ENCODE results near the gene WDR18. TPM values are rescaled to one million over a fixed set of nuclear protein-coding genes. Genes with fewer than 3 reads are reported as not detected.

WDR18 gene
- total and polyA plus RNA-seq, 2 donors from 2014 or later = 40.3 to 77.2 TPM

GRCh38 chr19:1042689-1043511 lies 58.8 kb downstream of the WDR18 start:
- no peaks in the 10 kb centered on the region for H3K27me3 ChIP-seq (ENCODE audit: control insufficient read depth, insufficient read depth, low read length)
- intact Hi-C loops (cut with DNase I) = no loop called here

More at GRCh38 chr19:1042689-1043511, 58.8 kb downstream of the WDR18 start:
- Histone ChIP-seq H3K36me3 (ENCODE audit: control insufficient read depth in 2 of 3, insufficient read depth in 3 of 3, low read length in 3 of 3) (no peaks in the 10 kb centered on the region), H3K27ac (ENCODE audit: low read depth in 2 of 2, low read length in 2 of 2) (no peak overlapping the region), H3K4me3 (ENCODE audit: low read length in 3 of 3) (no peak overlapping the region), H3K9me3 (ENCODE audit: control insufficient read depth in 2 of 3, insufficient read depth in 1 of 3, low read length in 3 of 3) (no peaks in the 10 kb centered on the region), H3K4me1 (ENCODE audit: control insufficient read depth in 2 of 3, insufficient read depth in 2 of 3, low read depth in 1 of 3, low read length in 3 of 3) (peaks cover 0 to 19% (median 9%) of the 10 kb centered on the region in 3 donors), H3K9ac (ENCODE audit: low read length in 3 of 3) (no peak overlapping the region)
- FAIRE-seq = no peak
- no peak for TF ChIP-seq CTCF (IDR thresholded peaks at IDR 0.05; ENCODE audit: borderline replicate concordance, extremely low read depth, insufficient read depth)
- DNase-seq = peak in 1 of 5 donors; percentile 53

Other genes starting within 250 kb of the WDR18 start
- gene MISP, start 233.2 kb upstream of the WDR18 start, total RNA-seq = 17.8 TPM
- 19.6 TPM for gene MISP, start 233.2 kb upstream of the WDR18 start, polyA plus RNA-seq (ENCODE audit: insufficient read depth, low read depth, low replicate concordance)
- 339 TPM for gene PTBP1, start 186.9 kb upstream of the WDR18 start, total RNA-seq
- gene PTBP1, start 186.9 kb upstream of the WDR18 start, polyA plus RNA-seq (ENCODE audit: insufficient read depth, low read depth, low replicate concordance) = 102 TPM
- gene PLPPR3, start 162.4 kb upstream of the WDR18 start, total RNA-seq = not detected
- gene PLPPR3, start 162.4 kb upstream of the WDR18 start, polyA plus RNA-seq (ENCODE audit: insufficient read depth, low read depth, low replicate concordance) = not detected
- 0.50 TPM for gene AZU1, start 156.5 kb upstream of the WDR18 start, total RNA-seq
- gene AZU1, start 156.5 kb upstream of the WDR18 start, polyA plus RNA-seq (ENCODE audit: insufficient read depth, low read depth, low replicate concordance) = not detected
- not detected for gene PRTN3, start 143.3 kb upstream of the WDR18 start, total RNA-seq
- not detected for gene PRTN3, start 143.3 kb upstream of the WDR18 start, polyA plus RNA-seq (ENCODE audit: insufficient read depth, low read depth, low replicate concordance)
- 0.85 TPM for gene ELANE, start 132.0 kb upstream of the WDR18 start, total RNA-seq
- gene ELANE, start 132.0 kb upstream of the WDR18 start, polyA plus RNA-seq (ENCODE audit: insufficient read depth, low read depth, low replicate concordance) = not detected
- 35.1 TPM for gene CFD, start 124.7 kb upstream of the WDR18 start, total RNA-seq
- 4.6 TPM for gene CFD, start 124.7 kb upstream of the WDR18 start, polyA plus RNA-seq (ENCODE audit: insufficient read depth, low read depth, low replicate concordance)
- 56.5 TPM for gene MED16, start 91.2 kb upstream of the WDR18 start, total RNA-seq
- 72.1 TPM for gene MED16, start 91.2 kb upstream of the WDR18 start, polyA plus RNA-seq (ENCODE audit: insufficient read depth, low read depth, low replicate concordance)
- not detected for gene RNU6-9, start 90.9 kb upstream of the WDR18 start, total RNA-seq
- gene RNU6-9, start 90.9 kb upstream of the WDR18 start, polyA plus RNA-seq (ENCODE audit: insufficient read depth, low read depth, low replicate concordance) = not detected
- 71.4 TPM for gene R3HDM4, start 71.1 kb upstream of the WDR18 start, total RNA-seq
- 47.4 TPM for gene R3HDM4, start 71.1 kb upstream of the WDR18 start, polyA plus RNA-seq (ENCODE audit: insufficient read depth, low read depth, low replicate concordance)
- 0.69 TPM for gene KISS1R, start 67.0 kb upstream of the WDR18 start, total RNA-seq
- not detected for gene KISS1R, start 67.0 kb upstream of the WDR18 start, polyA plus RNA-seq (ENCODE audit: insufficient read depth, low read depth, low replicate concordance)
- 16.9 TPM for gene ARID3A, start 58.3 kb upstream of the WDR18 start, total RNA-seq
- gene ARID3A, start 58.3 kb upstream of the WDR18 start, polyA plus RNA-seq (ENCODE audit: insufficient read depth, low read depth, low replicate concordance) = 5.6 TPM
- 0.44 TPM for gene GRIN3B, start 16.1 kb downstream of the WDR18 start, total RNA-seq
- 0.15 TPM for gene GRIN3B, start 16.1 kb downstream of the WDR18 start, polyA plus RNA-seq (ENCODE audit: insufficient read depth, low read depth, low replicate concordance)
- gene TMEM259, start 36.8 kb downstream of the WDR18 start, total RNA-seq = 180 TPM
- 129 TPM for gene TMEM259, start 36.8 kb downstream of the WDR18 start, polyA plus RNA-seq (ENCODE audit: insufficient read depth, low read depth, low replicate concordance)
- not detected for gene RNU6-2, start 37.2 kb downstream of the WDR18 start, total RNA-seq
- gene RNU6-2, start 37.2 kb downstream of the WDR18 start, polyA plus RNA-seq (ENCODE audit: insufficient read depth, low read depth, low replicate concordance) = not detected
- 131 TPM for gene CNN2, start 42.3 kb downstream of the WDR18 start, total RNA-seq
- gene CNN2, start 42.3 kb downstream of the WDR18 start, polyA plus RNA-seq (ENCODE audit: insufficient read depth, low read depth, low replicate concordance) = 64.1 TPM
- 20.4 TPM for gene ABCA7, start 55.8 kb downstream of the WDR18 start, total RNA-seq
- gene ABCA7, start 55.8 kb downstream of the WDR18 start, polyA plus RNA-seq (ENCODE audit: insufficient read depth, low read depth, low replicate concordance) = 11.7 TPM
- 50.0 TPM for gene ARHGAP45, start 82.8 kb downstream of the WDR18 start, total RNA-seq
- gene ARHGAP45, start 82.8 kb downstream of the WDR18 start, polyA plus RNA-seq (ENCODE audit: insufficient read depth, low read depth, low replicate concordance) = 11.8 TPM
- 158 TPM for gene POLR2E, start 111.0 kb downstream of the WDR18 start, total RNA-seq
- 189 TPM for gene POLR2E, start 111.0 kb downstream of the WDR18 start, polyA plus RNA-seq (ENCODE audit: insufficient read depth, low read depth, low replicate concordance)
- 268 TPM for gene GPX4, start 119.6 kb downstream of the WDR18 start, total RNA-seq
- gene GPX4, start 119.6 kb downstream of the WDR18 start, polyA plus RNA-seq (ENCODE audit: insufficient read depth, low read depth, low replicate concordance) = 966 TPM
- gene SBNO2, start 189.9 kb downstream of the WDR18 start, total RNA-seq = 156 TPM
- 12.2 TPM for gene SBNO2, start 189.9 kb downstream of the WDR18 start, polyA plus RNA-seq (ENCODE audit: insufficient read depth, low read depth, low replicate concordance)
- 57.7 TPM for gene STK11, start 221.4 kb downstream of the WDR18 start, total RNA-seq
- gene STK11, start 221.4 kb downstream of the WDR18 start, polyA plus RNA-seq (ENCODE audit: insufficient read depth, low read depth, low replicate concordance) = 40.7 TPM